Measurements from ENCODE around the gene IFFO2.
"Not testable (repeated sequence)": the region's sequence is repeated elsewhere in the genome, so short reads cannot be mapped to it uniquely, and the experiment has no call there.

Gene IFFO2

DNA sequence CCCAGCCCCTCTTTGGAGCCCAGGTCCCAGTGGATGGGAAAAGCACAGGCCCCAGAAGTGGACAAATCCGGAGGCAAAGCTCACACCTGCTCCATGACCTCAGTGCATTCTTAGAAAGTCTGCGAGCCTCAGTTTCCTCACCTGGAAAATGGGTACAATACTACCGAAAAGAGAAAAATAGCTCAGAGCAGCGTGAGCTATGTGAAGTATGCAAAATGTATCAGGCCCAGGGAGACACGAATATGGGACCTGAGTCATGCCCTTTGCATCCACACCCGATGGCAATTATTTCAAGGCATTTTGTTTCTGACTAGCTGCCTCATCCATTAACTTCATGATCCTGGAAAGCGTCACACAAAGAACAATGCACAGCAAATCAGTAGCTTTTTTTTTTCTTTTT, 63.4 kb downstream of the IFFO2 start:
- no peak for DNase-seq (ENCODE audit: low read depth)

DNA sequence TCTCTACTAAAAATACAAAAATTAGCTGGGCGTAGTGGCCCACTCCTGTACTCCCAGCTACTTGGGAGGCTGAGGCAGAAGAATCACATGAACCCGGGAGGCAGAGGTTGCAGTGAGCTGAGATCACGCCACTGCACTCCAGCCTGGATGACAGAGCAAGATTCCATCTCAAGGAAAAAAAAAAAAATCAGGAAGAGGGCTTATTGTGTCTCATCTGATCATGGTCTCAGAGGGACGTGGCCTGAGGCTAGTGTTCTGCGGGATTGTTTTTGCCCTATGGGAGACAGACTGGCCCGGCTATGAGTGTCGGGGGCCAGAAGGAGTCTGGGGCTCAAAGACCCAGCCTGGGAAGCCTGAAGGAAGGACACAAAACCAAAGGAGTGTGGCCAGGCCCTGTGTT, 64.6 kb downstream of the IFFO2 start:
- not testable (repeated sequence) for DNase-seq (ENCODE audit: low read depth)

DNA sequence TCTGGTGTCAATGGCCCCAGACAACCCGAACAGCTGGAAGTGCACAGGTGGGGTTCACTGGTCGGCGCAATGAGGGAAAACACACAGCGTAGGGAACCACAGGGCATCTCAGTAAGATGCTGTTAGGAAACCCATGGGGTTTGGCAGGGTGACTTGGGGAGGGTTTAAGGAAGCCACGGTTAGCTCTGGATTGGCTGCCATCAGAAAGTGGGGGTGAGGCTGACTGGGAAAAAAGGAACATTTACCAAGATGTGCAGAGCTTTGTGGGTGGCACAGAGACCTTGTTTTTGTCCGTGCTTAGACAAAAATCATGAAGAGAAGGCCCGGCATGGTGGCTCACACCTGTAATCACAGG, 65.1 kb downstream of the IFFO2 start:
- DNase-seq (ENCODE audit: low read depth), result no peak

DNA sequence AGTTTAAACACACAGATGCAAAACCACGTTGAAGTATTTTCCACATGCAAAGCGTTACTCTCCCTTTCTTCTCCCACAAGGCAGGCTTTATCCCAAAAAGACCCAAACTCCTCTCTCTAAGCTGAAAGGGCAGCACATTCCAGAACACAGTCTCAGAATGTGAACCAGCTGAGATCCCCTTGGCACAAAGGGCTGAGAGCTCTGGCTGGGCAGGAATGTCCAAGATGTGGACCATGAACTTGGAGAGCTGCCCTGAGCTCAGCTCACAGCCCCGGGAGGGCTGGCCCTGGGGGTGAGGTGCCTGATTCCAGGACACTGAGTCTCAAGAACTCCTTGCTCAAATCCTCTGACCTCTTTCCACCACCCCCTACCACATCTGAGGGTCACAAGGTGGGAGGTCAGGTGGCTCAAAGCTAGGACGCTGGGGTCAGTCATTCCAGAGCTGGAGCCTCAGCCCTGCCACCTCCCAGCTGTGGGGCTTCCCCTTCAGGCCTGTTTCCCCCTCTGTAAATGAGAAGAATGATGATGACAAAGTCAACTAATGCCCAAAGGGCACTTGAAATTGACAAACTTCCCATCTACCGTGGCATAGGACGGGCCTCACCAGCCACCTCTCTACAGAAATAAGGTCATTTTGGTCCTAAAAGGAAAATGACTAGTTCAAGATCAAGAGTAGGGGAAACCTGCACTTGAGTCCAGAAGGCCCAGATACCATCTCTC, 65.6 kb downstream of the IFFO2 start:
- no peak for DNase-seq (ENCODE audit: low read depth)

DNA sequence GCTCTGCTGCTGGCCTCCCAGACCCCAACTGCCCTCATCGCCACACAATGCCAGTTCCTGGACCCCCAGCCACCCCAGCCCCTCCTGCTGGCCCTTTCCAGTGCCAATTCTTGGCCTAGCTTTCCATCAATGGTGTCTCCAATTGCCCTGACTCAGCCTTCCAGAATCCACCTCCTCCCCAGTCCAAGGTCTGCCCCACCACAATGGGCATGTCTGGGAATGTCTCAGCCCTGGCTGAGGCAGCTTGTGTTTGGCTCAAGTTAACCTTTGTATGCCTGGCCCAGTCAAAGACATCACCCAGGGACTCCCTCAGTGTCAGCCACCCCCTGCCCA, 70.5 kb downstream of the IFFO2 start:
- DNase-seq (ENCODE audit: low read depth), result no peak

DNA sequence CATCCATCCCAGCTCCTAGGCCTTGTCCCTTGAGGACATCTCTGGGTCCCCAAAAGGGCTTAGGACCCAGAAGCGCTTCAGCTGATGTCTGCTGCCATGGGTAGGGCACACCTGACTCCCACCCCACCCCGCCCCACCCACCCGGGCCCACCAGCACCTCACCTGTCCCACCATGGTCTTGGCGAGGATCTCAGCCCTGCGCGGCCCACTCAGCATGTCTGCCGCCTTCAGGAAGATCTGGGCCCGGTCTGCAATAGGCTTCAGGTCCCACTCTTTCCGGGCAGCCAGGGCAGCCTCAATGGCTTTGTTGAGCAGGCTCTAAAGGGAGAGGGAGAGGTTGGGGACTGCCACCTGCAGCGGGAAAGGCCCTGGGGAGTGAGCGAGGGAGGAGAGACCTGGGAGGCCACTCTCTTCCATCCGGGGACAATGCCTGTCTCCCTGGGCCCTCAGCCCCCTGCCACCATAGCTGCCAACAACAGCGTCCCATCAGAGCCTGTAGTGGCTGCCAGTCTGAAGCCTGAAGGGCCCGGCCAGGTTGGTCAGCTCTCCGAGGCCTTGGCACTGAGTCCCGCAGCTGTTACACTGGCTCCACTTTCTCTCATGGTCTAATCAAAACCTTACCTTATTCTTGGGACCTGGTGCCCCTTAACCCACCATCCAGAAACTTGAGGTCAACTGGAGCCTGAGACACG, 71.0 kb downstream of the IFFO2 start:
- DNase-seq (ENCODE audit: low read depth), result no peak

DNA sequence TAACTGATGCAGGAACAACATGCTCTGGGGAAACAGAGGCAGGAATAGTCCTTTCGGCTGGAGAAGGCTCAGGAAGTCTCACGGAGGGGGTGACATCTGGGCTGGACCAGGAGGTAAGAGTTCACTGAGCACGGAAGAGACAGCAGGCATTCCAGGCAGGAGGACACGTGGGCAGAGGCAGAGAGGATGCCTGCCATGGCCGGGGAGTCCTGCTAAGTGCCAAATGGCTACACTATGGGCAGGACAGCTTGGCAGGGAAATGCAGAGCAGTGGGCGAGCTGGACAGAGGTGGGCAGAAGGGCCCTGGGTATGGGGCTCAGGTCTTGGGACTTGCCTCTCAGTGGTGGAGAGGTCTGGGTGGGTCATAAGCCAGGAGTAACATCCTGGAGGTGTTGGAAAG, 71.7 kb downstream of the IFFO2 start:
- no peak for DNase-seq (ENCODE audit: low read depth)

DNA sequence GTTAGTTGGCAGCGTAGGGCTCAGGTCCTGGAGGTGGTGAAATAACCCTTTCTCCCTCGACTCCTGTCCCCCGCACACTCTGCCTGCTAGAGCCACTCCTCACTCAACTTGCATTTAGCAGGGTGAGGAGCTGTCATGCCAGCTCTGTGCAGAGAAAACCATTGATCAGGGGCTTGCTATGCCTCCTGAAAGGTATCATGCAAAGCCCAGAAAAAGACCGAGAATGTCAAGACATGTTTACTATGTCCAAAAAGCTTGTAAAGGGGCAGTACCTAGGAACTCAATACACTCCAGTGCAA, 72.1 kb downstream of the IFFO2 start:
- DNase-seq (ENCODE audit: low read depth), result no peak

DNA sequence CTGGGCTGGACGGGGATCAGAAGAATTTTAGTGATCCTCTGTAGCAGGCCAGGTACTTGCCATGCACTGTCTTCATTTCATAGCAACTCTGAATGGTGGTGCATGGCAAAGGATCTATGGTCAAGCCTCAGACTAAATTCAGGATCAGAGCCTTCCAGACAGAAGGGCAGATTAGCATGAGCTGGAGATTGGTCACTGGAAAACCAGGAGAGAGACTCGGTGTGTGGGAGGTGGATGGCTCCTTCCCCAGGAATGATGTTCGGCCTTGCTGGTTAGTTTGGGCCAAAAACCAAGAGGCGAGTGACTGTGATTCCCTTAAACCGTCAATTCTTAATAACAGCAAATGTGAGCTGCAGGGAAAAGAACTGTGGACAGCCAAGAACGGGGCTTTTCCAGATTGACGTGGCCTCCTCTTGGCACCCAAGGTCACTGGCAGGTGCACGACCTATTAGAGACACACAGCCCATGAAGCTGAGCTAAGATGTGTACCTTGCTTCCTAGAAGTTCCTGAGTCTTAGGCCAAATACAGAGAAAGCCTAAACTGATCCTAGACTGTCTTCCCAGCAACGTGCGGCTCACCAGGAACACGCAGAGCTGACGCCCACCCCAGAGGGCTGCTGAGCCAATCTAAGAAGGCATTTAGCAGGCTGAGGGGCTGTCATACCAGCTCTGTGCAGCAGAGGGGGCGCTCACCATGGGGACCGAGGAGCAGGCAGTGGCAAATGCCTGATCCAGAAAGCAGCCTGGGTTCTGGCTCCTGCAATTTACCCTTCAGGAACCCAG, 72.6 kb downstream of the IFFO2 start:
- peak; percentile 60 for DNase-seq (ENCODE audit: low read depth)

DNA sequence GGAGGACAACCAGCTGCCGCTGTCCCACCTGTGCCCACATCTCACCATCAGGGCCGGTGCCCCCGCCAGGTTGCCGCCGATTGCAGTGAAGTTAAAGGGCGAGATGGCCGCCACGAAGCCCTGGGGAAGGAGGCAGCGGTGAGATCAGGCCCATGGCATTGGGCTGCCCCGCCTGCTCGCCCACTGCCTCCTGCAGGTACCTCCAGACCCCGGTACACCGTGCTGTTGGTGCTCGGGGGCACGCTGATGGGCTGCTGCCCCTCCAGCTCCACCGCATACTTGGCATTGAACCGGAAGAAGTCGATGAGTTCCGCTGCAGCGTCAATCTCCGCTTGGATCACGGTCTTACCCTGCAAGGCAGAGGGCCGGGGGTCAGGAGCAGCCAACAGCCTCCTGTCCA, 73.4 kb downstream of the IFFO2 start:
- DNase-seq (ENCODE audit: low read depth), result no peak

DNA sequence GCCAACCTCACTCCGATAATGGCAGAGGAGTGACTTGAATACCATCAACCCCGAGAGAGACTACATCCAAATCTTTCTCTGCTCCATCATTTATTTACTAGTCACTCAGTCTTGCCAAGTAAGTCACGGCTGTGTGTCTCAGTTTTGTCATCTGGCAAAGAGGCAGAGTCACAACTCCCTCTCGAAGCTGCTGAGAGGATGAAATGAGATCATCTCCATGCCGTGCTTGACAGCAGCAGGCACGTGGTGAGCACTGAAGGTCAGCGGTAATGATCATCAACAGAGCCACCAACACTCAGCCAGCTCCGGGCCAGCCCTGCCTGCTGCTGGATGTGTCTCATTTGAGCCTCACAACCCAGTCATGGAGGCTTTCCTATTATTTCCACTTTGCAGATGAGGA, 74.0 kb downstream of the IFFO2 start:
- DNase-seq (ENCODE audit: low read depth), result no peak

DNA sequence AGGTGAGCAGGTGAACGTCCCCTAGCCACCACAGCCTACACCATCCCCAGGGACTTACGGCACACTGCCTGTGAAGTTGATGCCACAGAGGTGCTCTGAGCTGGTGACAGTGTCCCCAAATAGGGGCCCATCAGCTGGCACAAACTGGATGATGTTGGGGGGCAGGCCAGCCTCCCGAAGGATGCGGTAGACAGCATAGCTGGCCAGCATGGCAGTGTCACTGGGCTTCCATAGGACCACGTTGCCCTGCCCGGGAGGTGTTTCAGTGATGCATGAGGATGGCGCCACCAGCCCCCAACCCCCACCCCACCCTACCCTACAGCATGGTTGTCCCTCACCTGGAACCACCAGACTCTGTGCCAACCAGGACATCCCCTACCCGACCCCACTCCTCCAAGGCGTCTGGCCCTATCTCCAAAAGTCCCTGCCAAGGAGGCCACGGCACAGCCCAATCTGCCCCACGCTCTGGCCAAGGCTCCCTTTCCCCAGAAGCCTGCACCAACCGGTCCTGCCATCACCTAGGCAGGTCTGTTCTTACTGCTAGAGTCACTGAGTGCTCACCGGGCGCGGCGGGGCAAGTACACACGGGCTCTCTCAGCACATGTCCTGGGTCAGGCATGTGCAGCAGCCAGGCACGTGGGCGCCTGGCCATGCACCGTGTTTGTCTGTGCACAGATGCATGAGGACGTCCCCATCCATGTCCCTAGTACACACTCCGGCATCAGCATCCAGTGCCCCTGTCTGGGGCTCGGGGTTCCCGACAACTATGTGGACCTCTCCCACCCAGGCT, 74.6 kb downstream of the IFFO2 start:
- no peak for DNase-seq (ENCODE audit: low read depth)

DNA sequence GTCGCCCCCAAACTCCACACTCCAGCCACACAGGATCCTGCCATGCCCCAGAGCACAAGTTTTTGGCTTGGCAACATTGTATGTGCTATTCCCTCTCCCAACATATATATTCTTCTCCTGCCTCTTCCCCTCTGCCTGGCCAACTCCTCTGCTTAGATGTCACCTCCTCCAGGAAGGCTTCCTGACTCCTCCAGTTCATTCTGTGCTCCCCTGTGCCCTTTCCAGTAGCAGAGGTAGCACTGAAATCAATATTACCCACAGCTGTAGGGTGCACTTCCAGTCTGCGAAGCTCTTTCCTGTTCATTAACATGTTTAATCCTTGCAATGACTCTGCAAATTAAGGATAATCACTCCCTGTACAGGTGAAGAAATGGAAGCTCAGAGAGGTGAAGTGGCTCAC, 75.3 kb downstream of the IFFO2 start:
- no peak for DNase-seq (ENCODE audit: low read depth)

DNA sequence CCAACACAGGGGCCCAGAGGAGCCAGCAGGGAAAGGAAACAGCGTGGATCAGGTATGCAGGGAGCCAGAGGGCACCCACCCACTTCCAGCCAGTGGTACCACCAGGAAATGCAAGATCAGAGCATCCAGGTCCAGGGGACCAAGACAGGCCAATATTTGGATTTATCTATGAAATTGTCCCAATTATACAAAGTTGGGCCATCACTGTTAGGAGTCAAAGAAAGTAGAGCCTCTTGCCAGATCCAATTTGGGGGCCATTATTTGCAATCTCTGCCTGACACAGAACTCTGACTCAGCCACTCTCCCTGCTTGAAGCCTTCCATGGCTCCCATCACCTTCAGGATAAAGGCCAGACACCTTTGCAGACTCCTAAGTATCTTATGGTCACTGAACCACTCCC, 75.9 kb downstream of the IFFO2 start:
- no peak for DNase-seq (ENCODE audit: low read depth)

DNA sequence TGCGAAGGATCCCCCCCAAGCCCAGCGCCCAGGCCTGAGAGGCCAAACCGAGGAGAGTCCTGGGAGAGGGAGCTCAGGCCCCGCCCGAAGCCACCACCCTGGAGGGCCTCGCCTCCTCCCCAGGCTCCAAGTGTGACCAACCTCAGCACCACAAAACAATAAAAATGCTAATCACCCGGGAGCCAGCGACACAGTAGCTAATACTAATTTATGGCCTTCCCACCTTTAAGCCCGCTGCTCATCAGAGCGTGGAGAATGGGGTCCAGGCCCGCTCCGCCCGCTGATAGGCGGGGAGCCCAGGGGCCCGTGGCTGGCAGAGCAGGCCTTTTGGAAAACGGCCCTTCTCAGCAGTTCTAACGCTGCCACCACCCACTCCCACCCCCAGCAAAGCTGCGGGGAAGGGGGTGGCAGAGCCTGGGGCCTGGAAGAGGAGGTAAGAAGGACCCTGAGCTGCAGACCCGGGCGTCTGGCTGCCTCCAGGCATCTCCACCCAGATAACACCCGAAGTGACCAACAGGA, 76.6 kb downstream of the IFFO2 start:
- DNase-seq (ENCODE audit: low read depth), result no peak

DNA sequence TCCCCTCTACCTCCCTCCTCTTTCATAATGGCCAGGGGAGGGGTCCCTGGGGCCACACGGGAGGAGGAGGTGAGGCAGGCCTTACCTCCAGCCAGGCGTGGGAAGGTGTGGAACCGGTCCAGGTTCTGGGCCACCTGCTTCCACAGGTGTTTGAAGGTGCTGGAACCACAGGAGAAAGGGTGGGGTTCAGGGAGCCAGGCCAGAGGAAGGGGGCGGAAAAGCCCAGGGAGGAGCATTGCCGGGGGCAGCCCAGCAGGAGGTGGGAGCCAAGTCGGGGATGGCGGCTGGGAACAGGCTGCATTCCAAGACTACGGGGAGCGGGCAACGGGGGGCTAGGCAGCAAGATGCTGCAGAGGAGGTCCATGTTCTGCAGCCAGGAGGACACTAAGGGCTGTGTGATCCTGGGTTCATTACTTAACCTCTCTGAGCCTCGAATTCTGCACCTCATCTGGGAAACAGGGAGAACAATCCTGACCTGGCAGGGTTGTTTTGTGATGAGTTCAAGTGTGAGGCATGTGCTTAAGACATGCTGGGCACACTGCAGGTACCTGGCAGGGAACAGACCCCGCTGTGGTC, 77.2 kb downstream of the IFFO2 start:
- DNase-seq (ENCODE audit: low read depth), result no peak

DNA sequence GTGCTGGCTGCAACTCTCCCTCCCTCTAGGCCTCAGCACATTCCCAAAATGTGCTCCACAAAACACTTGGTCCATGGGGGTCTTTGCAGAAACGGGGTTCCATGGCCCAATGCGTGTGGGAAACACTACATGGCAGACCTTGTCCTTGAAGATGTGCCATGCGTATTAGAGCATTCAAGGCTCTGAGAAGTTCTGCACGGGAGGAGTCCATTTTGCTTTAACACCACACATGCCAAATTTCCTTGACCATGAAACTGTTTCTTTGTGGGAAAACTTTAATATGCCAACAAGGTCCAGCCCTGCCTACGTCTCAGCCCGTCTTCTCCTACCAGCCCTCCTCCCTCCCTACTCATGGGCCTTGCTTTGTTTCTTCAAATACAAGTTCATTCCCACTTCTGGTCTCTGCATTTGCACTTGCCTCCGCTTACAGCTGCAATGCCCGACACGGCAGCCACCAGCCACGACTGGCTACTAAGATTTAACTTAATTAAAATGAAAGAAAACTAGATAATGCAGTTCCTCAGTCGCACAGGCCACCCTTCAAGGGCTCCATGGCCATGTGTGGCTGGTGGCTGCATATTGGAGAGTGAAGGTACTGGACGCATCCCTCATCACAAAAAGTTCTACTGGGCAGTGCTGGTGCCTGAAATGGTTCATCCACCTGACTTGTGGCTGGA, 77.8 kb downstream of the IFFO2 start:
- DNase-seq (ENCODE audit: low read depth), result no peak

DNA sequence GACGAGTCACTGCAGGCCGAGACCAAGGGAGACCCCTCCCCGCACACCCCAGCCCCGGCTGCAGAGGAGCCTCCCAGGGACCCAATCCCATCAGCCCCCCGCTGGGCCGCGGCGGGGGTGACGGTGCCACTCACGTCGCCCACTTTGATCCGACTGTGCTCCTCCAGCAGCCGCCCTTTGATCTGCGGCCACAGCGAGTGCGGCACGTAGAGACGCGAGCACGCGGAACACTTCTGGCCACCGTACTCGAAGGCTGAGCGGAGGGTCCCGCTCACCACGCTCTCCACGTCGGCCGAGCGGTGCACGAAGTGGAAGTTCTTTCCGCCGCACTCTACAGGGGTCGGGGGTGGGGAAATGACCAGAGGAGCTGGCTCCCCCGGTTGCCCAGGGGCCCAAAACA, 79.2 kb downstream of the IFFO2 start:
- DNase-seq (ENCODE audit: low read depth), result no peak

DNA sequence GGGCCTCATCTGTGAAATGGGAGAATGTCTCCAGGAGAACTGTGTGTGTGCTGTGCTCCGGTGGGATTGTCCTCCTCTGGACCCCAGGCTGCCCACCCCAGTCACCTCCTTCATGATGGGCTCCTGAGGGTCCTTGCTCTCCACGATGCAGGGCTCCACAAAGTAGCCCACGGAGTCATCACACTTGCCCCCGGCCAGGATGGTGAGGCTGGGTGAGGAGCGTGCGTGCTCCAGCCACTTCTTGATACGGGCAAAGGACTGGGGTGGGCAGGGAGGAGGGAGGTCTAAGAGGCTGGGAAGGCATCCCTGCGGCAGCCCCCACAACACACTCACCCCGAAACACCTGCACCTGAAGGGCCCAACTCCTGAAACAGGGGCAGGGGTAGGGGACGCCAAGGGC, 80.3 kb downstream of the IFFO2 start:
- no peak for DNase-seq (ENCODE audit: low read depth)

DNA sequence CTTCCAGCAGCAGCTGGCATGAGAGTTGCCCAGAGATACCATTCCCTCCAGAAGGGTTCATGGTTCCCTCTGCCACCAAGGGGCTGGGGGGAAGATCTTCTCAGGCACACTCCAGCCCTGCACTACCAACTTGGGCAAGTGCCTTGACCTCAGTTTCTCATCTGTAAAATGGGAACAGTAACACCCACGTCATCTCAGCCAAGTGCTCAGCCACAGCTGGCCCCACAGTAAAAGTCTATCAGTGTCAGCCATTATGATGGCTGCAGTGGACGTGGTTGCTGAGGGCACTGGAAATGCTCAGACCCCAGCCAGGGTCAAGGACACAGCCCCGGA, 80.7 kb downstream of the IFFO2 start:
- no peak for DNase-seq (ENCODE audit: low read depth)

DNA sequence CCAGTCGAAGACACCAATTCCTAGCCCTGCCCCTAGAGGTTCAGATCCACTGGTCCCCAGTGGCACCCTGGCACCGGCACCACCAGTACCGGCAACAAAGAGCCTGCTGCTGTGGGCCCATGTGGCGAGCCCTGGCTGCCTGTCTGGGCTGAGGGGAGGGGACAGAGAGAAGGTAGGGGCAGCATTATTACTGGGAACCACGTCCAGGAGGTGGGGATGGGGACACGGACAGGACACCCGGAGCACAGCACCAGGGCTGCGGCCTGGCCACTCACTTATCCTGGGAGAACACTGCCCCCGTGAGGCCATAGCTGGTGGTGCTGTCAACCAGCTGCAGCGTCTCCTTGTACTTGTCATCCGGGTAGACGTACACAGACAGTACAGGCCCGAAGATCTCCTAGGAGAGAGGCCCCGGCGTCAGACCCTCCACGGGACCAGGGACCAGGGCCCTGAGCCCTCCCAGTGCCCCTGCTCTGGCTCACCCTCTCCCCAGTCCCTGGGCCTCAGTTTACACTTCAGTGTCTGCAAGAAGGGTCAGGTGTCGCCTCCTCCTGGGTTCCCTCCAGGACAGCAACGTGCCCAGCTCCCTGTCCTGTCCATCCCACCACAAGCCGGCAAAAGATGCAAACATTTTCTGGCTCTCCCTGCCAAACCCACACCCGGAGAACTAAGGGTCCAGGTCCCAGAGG, 81.2 kb downstream of the IFFO2 start:
- peak; percentile 56 for DNase-seq (ENCODE audit: low read depth)

Measured in T follicular helper cell (primary cell).